Stimulated activated CD8-positive, alpha-beta memory T cell treated with anti-CD3 and anti-CD28 coated beads, Interleukin-15, amount 100 ng/mL, for 4 hours (primary cell): Measurements from ENCODE around the gene NTPCR.

Experiments
- DNase-seq, 2 donors: peaks; one replicate each; pipeline ENCODE4 v3.0.0-alpha.2; 2020; ENCODE audit warnings: low read depth in 2 of 2

The NTPCR gene

GRCh38 chr1:232962761-232963745 is 12.6 kb downstream of the NTPCR start:
- no peak for DNase-seq

- no peak for DNase-seq
These were observed 14.2 kb downstream of the NTPCR start for GRCh38 chr1:232964601-232965000.

GRCh38 chr1:232965124-232965911 is 14.9 kb downstream of the NTPCR start:
- no peak for DNase-seq

GRCh38 chr1:232965912-232966217 is 15.5 kb downstream of the NTPCR start:
- no peak for DNase-seq

- no peak for DNase-seq
These were observed 16.3 kb downstream of the NTPCR start for GRCh38 chr1:232966663-232967062.

GRCh38 chr1:232968391-232968790 is 18.0 kb downstream of the NTPCR start:
- DNase-seq, result no peak

- no peak for DNase-seq
These were observed 18.6 kb downstream of the NTPCR start for GRCh38 chr1:232968965-232969364.

- no peak for DNase-seq
These were observed 19.4 kb downstream of the NTPCR start for GRCh38 chr1:232969799-232970198.

GRCh38 chr1:232970508-232970907 is 20.1 kb downstream of the NTPCR start:
- no peak for DNase-seq

GRCh38 chr1:232973652-232974611 is 23.5 kb downstream of the NTPCR start:
- no peak for DNase-seq

- no peak for DNase-seq
These were observed 24.6 kb downstream of the NTPCR start for GRCh38 chr1:232974971-232975370.

- no peak for DNase-seq
These were observed 27.8 kb downstream of the NTPCR start for GRCh38 chr1:232978091-232978634.

- no peak for DNase-seq
These were observed 28.4 kb downstream of the NTPCR start for GRCh38 chr1:232978815-232979214.

GRCh38 chr1:232979558-232979957 is 29.1 kb downstream of the NTPCR start:
- no peak for DNase-seq

- no peak for DNase-seq
These were observed 30.1 kb downstream of the NTPCR start for GRCh38 chr1:232980355-232980978.

GRCh38 chr1:232980986-232981560 is 30.7 kb downstream of the NTPCR start:
- no peak for DNase-seq

GRCh38 chr1:232982238-232982944 is 32.0 kb downstream of the NTPCR start:
- DNase-seq, result no peak

- no peak for DNase-seq
These were observed 33.0 kb downstream of the NTPCR start for GRCh38 chr1:232983375-232983774.

- DNase-seq, result no peak
These were observed 33.6 kb downstream of the NTPCR start for GRCh38 chr1:232983817-232984567.
